ENCODE results near the gene HES7.
"Not testable (repeated sequence)": the region's sequence is repeated elsewhere in the genome, so short reads cannot be mapped to it uniquely, and the experiment has no call there.

HES7 gene

DNA sequence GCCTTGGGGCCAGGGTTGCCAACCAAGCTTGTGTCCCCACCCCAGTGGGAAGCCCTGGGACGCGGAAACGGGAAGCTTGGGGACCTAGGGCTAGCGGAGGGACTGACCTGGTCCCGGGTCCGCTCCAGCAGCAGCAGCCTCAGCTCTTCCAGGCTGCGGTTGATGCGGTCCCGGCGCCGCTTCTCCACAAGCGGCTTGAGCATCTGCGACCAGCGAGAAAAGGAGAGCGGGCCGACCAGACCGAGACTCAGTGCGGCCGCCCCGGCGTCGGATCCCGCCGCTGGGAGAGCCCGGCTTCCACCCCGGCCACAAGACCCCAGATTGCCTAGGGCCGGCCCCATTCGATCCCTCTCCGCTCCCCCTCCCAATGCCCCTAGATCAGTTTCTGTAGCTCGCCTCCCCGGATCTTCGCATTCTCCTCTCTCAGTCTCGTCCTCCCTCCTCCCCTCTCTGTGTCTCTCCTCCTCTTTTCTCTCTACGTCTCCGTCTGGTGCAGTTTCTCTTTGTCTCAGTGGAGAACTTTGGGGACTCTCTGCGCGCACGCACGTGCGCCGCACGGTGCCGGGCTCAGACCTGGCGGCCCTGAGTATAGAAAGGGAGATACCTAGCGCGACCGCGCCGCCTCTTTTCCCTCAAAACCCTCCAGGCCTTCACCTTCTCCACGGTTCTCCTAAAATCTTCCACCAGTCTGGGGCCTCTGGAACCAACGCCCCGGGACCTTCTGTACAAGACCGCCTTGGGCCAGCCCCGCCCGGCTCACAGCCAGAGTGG lies 797 bp downstream of the HES7 start:
- peak; percentile 30 to 40 for DNase-seq (ENCODE audit: low read depth in 1 of 2, low spot score in 1 of 2)

- DNase-seq (ENCODE audit: low read depth in 1 of 2, low spot score in 1 of 2): no peak
Observed at GRCh38 chr17:8122422-8122923, 1.4 kb downstream of the HES7 start.

DNA sequence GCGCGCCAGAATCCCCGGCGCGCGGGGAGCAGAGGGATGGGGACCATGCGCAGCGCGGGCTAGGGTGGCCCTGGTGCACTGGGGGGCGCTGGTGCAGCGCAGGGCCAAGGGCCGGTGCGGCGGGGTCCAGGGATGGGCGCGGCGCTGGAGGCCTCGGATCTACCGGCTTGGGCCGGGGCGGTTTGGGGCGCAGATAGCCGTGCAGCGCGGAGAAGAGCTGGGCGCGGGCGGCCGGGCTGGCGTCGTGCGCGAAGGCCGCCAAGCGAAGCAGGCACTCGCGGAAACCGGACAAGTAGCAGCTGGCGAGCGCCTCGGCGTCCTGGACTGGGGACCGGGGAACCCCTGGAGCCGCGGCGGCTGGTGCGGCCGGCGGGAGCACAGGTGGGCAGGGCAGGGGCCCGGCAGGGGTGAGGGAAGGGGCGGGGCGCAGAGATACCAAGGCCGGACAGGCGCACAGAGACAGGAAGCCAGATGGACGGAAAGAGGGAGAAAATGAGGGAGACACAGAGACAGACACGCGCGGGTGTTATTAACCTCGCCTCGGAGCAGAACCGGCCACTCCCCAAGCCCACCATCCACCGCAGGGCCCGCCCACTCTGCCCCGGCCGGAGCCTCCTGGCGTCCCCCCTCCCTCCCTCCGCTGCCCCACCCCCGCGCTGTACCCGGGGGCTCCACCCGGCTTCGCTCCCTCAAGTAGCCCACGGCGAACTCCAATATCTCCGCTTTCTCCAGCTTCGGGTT lies 2.1 kb downstream of the HES7 start:
- DNase-seq (ENCODE audit: low read depth in 1 of 2, low spot score in 1 of 2): no peak

DNA sequence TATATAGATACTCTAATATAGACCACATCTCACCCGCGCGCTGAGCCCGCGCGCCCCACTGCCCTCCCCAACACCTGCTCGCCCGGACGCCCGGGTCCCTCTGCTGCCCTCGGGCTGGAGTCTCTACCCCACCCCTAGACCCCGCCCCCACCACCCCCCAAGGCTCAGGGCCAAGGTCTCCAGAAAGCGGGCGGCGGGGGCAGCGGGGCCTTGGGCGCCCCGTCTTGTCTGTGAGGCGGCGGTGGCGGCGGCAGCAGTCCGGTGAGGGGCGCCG lies 2.6 kb downstream of the HES7 start:
- DNase-seq (ENCODE audit: low read depth in 1 of 2, low spot score in 1 of 2): no peak

DNA sequence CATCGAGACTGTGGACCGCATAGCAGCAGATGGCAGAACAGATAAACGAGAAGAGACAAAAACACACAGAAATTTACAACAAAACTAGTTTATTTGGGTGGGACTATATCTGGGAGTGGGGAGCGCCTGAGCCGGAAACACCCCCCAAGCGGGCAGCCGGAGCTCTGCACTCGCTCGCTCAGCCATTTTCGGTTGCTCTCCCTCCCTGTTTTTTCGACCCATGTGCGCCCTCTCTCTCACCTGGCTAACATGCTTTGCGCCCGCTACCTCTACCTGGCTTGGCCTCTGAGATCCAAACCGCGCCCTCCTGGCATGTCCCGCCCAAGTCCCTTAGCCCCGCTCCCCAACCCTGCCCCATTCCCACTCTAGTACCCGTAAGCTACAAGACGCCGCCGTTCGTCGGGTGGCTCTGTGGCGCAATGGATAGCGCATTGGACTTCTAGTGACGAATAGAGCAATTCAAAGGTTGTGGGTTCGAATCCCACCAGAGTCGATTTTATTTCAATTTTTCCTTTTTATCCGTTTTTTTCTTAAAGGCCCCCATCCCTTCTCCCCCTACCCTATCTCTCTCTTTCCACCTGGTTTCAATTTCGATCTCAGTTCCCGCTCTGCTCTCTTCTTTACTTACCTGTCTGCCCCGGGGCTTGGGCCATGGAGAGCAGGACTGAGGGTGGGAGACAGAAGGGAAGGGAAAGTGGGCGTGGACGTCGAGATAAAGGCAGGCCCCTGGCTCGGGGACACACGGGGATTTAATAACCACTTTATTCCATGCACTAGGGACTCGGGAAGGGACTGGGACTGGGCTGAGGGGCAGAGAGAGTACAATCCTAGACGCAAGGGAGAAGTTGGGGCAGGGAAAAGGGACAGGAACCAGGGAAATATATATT lies 3.1 kb downstream of the HES7 start:
- DNase-seq (ENCODE audit: low read depth in 1 of 2, low spot score in 1 of 2): peak; percentile 81 to 83

GRCh38 chr17:8119581-8120519 lies 4.1 kb downstream of the HES7 start:
- peak; percentile 92 to 93 for DNase-seq (ENCODE audit: low read depth in 1 of 2, low spot score in 1 of 2)

DNA sequence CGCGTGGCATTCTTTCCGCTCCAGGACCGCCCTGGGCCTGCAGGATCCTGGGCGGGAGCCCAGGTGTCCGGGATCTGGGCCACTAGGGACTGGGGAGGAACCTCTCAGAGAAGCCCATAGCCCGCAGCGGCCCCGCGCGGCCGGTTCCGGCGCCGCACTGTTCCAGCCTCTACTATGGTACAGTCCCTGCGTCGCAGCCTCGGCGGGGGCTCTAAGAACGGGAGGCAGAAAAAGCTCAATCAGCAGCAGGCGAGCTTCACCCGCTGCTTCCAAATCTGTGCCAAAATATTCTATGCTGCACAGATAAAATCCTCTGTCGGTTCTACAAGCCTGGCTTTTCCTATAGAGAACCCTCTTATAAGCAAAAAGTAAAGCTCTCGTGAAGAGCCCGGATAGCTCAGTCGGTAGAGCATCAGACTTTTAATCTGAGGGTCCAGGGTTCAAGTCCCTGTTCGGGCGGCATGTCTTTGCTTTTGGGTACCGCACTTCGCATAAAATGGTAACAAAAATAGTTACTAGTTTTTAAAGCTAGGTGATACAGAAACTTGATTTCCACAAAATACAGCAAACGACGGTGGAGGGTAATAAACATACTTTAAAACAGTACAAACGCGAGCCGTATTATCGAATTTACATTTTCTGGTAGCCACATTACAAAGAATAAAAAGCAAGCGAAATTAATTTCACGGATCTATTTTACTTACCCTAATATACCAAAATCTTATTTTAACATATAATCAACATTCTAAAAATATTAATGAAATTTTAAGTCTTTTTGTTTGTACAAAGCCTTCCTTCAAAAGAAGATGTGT lies 4.9 kb downstream of the HES7 start:
- peak; percentile 78 to 81 for DNase-seq (ENCODE audit: low read depth in 1 of 2, low spot score in 1 of 2)

- DNase-seq (ENCODE audit: low read depth in 1 of 2, low spot score in 1 of 2): no peak
Observed at GRCh38 chr17:8117980-8118768, 5.7 kb downstream of the HES7 start, which contains the start of gene ALOXE3. ALOXE3 (minus strand) TSS chr17:8118514; CDS start chr17:8117990, 524 bp downstream.

- DNase-seq (ENCODE audit: low read depth in 1 of 2, low spot score in 1 of 2): no peak
Observed at GRCh38 chr17:8117367-8117979, 6.4 kb downstream of the HES7 start.

DNA sequence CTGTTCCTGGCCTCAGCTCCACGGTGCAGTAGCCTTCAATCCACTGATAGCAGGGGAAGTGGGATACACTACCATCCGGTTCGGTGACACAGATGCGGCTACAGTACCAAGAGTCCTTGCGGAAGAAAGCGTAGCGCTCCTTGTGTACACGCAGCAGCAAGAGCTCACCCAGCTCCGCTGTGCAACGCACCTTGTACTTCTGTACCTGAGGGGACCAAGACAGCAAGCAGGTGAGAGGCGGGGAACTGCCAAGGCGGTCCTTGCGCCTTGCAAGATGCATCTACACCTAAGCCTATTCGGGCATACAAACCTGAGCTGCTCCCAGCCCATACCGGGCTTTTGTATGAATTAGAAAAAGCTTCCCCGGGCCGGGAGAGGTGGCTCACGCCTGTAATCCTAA lies 7.1 kb downstream of the HES7 start:
- DNase-seq (ENCODE audit: low read depth in 1 of 2, low spot score in 1 of 2): no peak

DNA sequence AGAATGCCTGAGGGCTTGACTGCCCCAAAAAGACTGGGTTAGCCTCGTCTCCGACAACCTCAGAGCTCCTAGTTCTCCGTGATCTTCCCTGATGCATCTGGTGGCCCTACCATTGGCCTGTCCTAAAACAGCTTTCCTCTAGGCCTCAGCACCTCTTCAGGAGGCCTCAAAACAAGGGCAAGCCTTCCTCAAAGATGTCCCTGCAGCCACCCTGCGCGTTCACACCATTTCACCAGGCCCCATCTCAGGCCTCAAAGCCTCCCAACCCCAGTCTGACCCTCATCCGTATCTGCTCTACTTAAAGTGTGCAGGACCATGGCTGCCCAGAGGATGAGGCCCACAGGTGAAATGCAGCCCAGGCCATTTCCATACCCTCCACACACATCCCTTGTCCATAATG lies 13.0 kb downstream of the HES7 start:
- DNase-seq (ENCODE audit: low read depth in 1 of 2, low spot score in 1 of 2): no peak

GRCh38 chr17:8110456-8110804 lies 13.5 kb downstream of the HES7 start:
- DNase-seq (ENCODE audit: low read depth in 1 of 2, low spot score in 1 of 2): no peak

- peak; percentile 60 to 68 for DNase-seq (ENCODE audit: low read depth in 1 of 2, low spot score in 1 of 2)
Observed at GRCh38 chr17:8109661-8110455, 14.0 kb downstream of the HES7 start.

- no peak for DNase-seq (ENCODE audit: low read depth in 1 of 2, low spot score in 1 of 2)
Observed at GRCh38 chr17:8108972-8109660, 14.8 kb downstream of the HES7 start.

DNA sequence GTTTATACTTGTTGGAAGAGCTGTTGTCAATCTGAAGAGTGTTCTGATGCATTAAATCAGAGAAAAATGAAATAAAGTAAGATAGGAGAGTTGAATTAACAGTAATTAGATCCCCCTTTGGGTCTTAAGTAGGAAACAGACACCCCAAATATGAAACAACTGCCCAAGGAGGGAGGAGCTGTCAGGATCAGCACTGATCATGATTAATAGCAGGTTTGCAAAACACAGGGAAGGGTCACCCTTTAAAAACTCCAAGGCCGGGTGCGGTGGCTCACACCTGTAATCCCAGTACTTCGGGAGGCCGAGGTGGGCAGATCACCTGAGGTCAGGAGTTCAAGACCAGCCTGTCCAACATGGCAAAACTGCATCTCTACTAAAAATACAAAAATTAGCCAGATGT lies 16.9 kb downstream of the HES7 start:
- DNase-seq (ENCODE audit: low read depth in 1 of 2, low spot score in 1 of 2): not testable (repeated sequence)

GRCh38 chr17:8105957-8106398 lies 17.9 kb downstream of the HES7 start:
- no peak for DNase-seq (ENCODE audit: low read depth in 1 of 2, low spot score in 1 of 2)

DNA sequence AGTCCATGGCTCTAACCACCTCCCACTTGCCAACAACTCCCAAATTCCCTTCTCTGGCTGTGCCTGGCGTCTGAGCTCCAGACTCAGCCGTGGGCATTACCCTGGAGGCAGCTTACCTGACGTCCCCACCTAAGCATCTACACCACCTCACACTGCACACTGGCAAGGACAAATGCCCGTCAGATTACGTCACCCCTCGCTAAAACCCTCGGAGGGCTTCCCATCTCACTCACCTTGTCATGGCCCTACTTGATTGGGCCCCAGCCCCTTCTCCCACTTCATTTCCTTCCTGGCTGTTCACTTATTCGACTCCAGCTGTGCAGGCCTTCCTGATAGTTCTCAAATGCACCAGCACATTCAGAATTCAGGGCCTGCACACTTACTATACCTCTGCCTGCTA lies 19.0 kb downstream of the HES7 start:
- DNase-seq (ENCODE audit: low read depth in 1 of 2, low spot score in 1 of 2): no peak
